ENCODE measurements around the gene TFE3. TPM values are rescaled to one million over a fixed set of nuclear protein-coding genes. Genes with fewer than 3 reads are reported as not detected.
"Not testable (repeated sequence)": the region's sequence is repeated elsewhere in the genome, so short reads cannot be mapped to it uniquely, and the experiment has no call there.

Gene TFE3
- total and polyA plus RNA-seq, 10 of the 15 experiments (the other 5 are each of a cell fraction or from before 2014, with no cell fraction given) = 3.5 to 20.4 (median 11.6) TPM

- no peaks in the 10 kb centered on the region for H4K20me1 ChIP-seq (ENCODE audit: control insufficient read depth, insufficient read depth)
- H3K27ac ChIP-seq (ENCODE audit: control insufficient read depth, insufficient read depth) = no peak overlapping the region
- H3K4me2 ChIP-seq (ENCODE audit: control insufficient read depth, insufficient read depth) = no peak overlapping the region
- no peaks in the 10 kb centered on the region for H3K79me2 ChIP-seq (ENCODE audit: control insufficient read depth, insufficient read depth, low read length)
- no peaks in the 10 kb centered on the region for H3K9me3 ChIP-seq (replicated peaks; ENCODE audit: control insufficient read depth, insufficient read depth, low read length)
- ChIA-PET CTCF (interaction anchor here (0.8 kb wide), 1 partner anchor 9 kb away, joined by 3 read pairs; no protein-coding TSS in a partner anchor), RAD21 (ENCODE audit: unreplicated experiment) (no interaction called here), SMC1A (ENCODE audit: uncharacterized antibody, unreplicated experiment) (no interaction called here), POLR2A (no interaction called here)
- no peak for DNase-seq (ENCODE audit: low read depth, low spot score)
- no peak overlapping the region for H3K4me3 ChIP-seq
- intact Hi-C loops (cut with micrococcal nuclease; ENCODE audit: unreplicated experiment) (no loop called here), in situ Hi-C loops (cut with MboI) (no loop called here)
- BruUV-seq (replicated peaks) = no TSS peak
- FAIRE-seq = no peak
- H3K27me3 ChIP-seq (replicated peaks in 1 of 2; ENCODE audit: control insufficient read depth in 2 of 2, insufficient read depth in 2 of 2, low read length in 1 of 2) = no peaks in the 10 kb centered on the region
- H3K4me1 ChIP-seq (ENCODE audit: control insufficient read depth, insufficient read depth, low read length) = no peaks in the 10 kb centered on the region
- 65% methylated on average over 10 of the region's 10 CpGs for WGBS (ENCODE audit: insufficient coverage, insufficient replicate concordance, low lambda C conversion rate, missing lambda C conversion rate)
- no peak overlapping the region for H3K9ac ChIP-seq (ENCODE audit: control insufficient read depth, insufficient read depth, low read length)
- H3K36me3 ChIP-seq (ENCODE audit: control insufficient read depth in 2 of 2, insufficient read depth in 2 of 2, low read length in 1 of 2) = peaks cover 3 to 5% of the 10 kb centered on the region in 2 experiments
- no peak for TF ChIP-seq EP300 (IDR thresholded peaks at IDR 0.05; ENCODE audit: borderline replicate concordance in 1 of 2, control insufficient read depth in 1 of 2, low read depth in 2 of 2, low read length in 2 of 2)
- no peak for TF ChIP-seq PML (IDR thresholded peaks at IDR 0.05; ENCODE audit: low read length)
- no peak for TF ChIP-seq NR2C2 (IDR thresholded peaks at IDR 0.05; ENCODE audit: borderline replicate concordance, control insufficient read depth, insufficient read length, low read depth)
- H2AFZ ChIP-seq (ENCODE audit: control insufficient read depth, low read depth, low read length) = no peak overlapping the region
- ATAC-seq = no peak
Measured at GRCh38 chrX:48981178-48981577, 62.0 kb downstream of the TFE3 start.

- SMC1A ChIA-PET (ENCODE audit: uncharacterized antibody, unreplicated experiment); H3K27me3 ChIP-seq (replicated peaks in 1 of 2; ENCODE audit: control insufficient read depth in 2 of 2, insufficient read depth in 2 of 2, low read length in 1 of 2); FAIRE-seq; BruUV-seq (replicated peaks); H3K4me3 ChIP-seq; H4K20me1 ChIP-seq (ENCODE audit: control insufficient read depth, insufficient read depth); in situ Hi-C loops (cut with MboI); POLR2A ChIA-PET; H3K79me2 ChIP-seq (ENCODE audit: control insufficient read depth, insufficient read depth, low read length); H3K4me2 ChIP-seq (ENCODE audit: control insufficient read depth, insufficient read depth); intact Hi-C loops (cut with micrococcal nuclease; ENCODE audit: unreplicated experiment); DNase-seq (ENCODE audit: low read depth, low spot score); RAD21 ChIA-PET (ENCODE audit: unreplicated experiment); H3K9me3 ChIP-seq (replicated peaks; ENCODE audit: control insufficient read depth, insufficient read depth, low read length); H3K27ac ChIP-seq (ENCODE audit: control insufficient read depth, insufficient read depth); H3K4me1 ChIP-seq (ENCODE audit: control insufficient read depth, insufficient read depth, low read length); H3K9ac ChIP-seq (ENCODE audit: control insufficient read depth, insufficient read depth, low read length); H2AFZ ChIP-seq (ENCODE audit: control insufficient read depth, low read depth, low read length); H3K36me3 ChIP-seq (ENCODE audit: control insufficient read depth in 2 of 2, insufficient read depth in 2 of 2, low read length in 1 of 2); ATAC-seq: not testable (repeated sequence)
- 66% methylated on average over 9 of the region's 10 CpGs for WGBS (ENCODE audit: insufficient coverage, insufficient replicate concordance, low lambda C conversion rate, missing lambda C conversion rate)
- CTCF ChIA-PET = interaction anchor here (0.7 kb wide), 1 partner anchor 64 kb away, joined by 4 read pairs; no protein-coding TSS in a partner anchor
Measured at GRCh38 chrX:48980341-48980740, 62.8 kb downstream of the TFE3 start.

Small RNAs within 50 kb of the gene (small RNA-seq; reads per million reads assigned to genes)
- not detected for gene RNU4-52P

Other genes with a start within 250 kb of the TFE3 start
Only the 7 nearest of the 22 such genes appear.
- gene OTUD5, start 85.8 kb downstream of the TFE3 start, total RNA-seq (2014; rRNA removed) = 22.2 and 23.7 TPM in 2 replicates
- 19.8 and 20.3 TPM in 2 replicates for gene OTUD5, start 85.8 kb downstream of the TFE3 start, total RNA-seq (2014; rRNA removed; fragmentation: Illumina TruSeq; extraction: Trizol)
- gene OTUD5, start 85.8 kb downstream of the TFE3 start, total RNA-seq (2021) = 39.1 and 39.9 TPM in 2 replicates
- 38.7 and 50.3 TPM in 2 replicates for gene OTUD5, start 85.8 kb downstream of the TFE3 start, polyA plus RNA-seq (2011; rRNA removed)
- 29.5 and 36.4 TPM in 2 replicates for gene OTUD5, start 85.8 kb downstream of the TFE3 start, polyA plus RNA-seq (2014; fragmentation: Illumina TruSeq; extraction: Trizol)
- 1 to 10 TPM; 2.0 to 4.6 TPM for gene OTUD5, start 85.8 kb downstream of the TFE3 start, polyA plus RNA-seq (2014; fragmentation: Nextera tagmentation; extraction: Ambion mirVana)
- gene OTUD5, start 85.8 kb downstream of the TFE3 start, polyA plus RNA-seq (2014; rRNA removed) = 39.7 and 44.0 TPM in 2 replicates
- 10 to 100 TPM; 11.2 to 21.6 TPM for gene OTUD5, start 85.8 kb downstream of the TFE3 start, polyA plus RNA-seq (2016; fragmentation: Nextera tagmentation; extraction: Ambion mirVana)
- 0.16 and 0.34 TPM in 2 replicates for gene KCND1, start 71.5 kb downstream of the TFE3 start, total RNA-seq (2014; rRNA removed)
- 0.09 and 0.18 TPM in 2 replicates for gene KCND1, start 71.5 kb downstream of the TFE3 start, total RNA-seq (2014; rRNA removed; fragmentation: Illumina TruSeq; extraction: Trizol)
- 0.61 and 0.97 TPM in 2 replicates for gene KCND1, start 71.5 kb downstream of the TFE3 start, total RNA-seq (2021)
- 0.58 and 0.73 TPM in 2 replicates for gene KCND1, start 71.5 kb downstream of the TFE3 start, polyA plus RNA-seq (2011; rRNA removed)
- gene KCND1, start 71.5 kb downstream of the TFE3 start, polyA plus RNA-seq (2014; fragmentation: Illumina TruSeq; extraction: Trizol) = 0.51 and 0.65 TPM in 2 replicates
- gene KCND1, start 71.5 kb downstream of the TFE3 start, polyA plus RNA-seq (2014; fragmentation: Nextera tagmentation; extraction: Ambion mirVana) = under 1 TPM; 0.02 to 0.11 TPM
- 1.0 and 1.2 TPM in 2 replicates for gene KCND1, start 71.5 kb downstream of the TFE3 start, polyA plus RNA-seq (2014; rRNA removed)
- under 1 TPM; 0.32 to 0.44 TPM for gene KCND1, start 71.5 kb downstream of the TFE3 start, polyA plus RNA-seq (2016; fragmentation: Nextera tagmentation; extraction: Ambion mirVana)
- 17.2 and 17.5 TPM in 2 replicates for gene GRIPAP1, start 41.1 kb downstream of the TFE3 start, total RNA-seq (2014; rRNA removed)
- gene GRIPAP1, start 41.1 kb downstream of the TFE3 start, total RNA-seq (2014; rRNA removed; fragmentation: Illumina TruSeq; extraction: Trizol) = 21.5 and 21.6 TPM in 2 replicates
- gene GRIPAP1, start 41.1 kb downstream of the TFE3 start, total RNA-seq (2021) = 37.7 and 44.7 TPM in 2 replicates
- 37.6 and 40.7 TPM in 2 replicates for gene GRIPAP1, start 41.1 kb downstream of the TFE3 start, polyA plus RNA-seq (2011; rRNA removed)
- gene GRIPAP1, start 41.1 kb downstream of the TFE3 start, polyA plus RNA-seq (2014; fragmentation: Illumina TruSeq; extraction: Trizol) = 25.7 and 29.6 TPM in 2 replicates
- gene GRIPAP1, start 41.1 kb downstream of the TFE3 start, polyA plus RNA-seq (2014; fragmentation: Nextera tagmentation; extraction: Ambion mirVana) = 1 to 10 TPM; 4.2 to 4.9 TPM
- 35.2 TPM in 2 replicates for gene GRIPAP1, start 41.1 kb downstream of the TFE3 start, polyA plus RNA-seq (2014; rRNA removed)
- gene GRIPAP1, start 41.1 kb downstream of the TFE3 start, polyA plus RNA-seq (2016; fragmentation: Nextera tagmentation; extraction: Ambion mirVana) = 10 to 100 TPM; 24.9 to 26.7 TPM
- gene CCDC120, start 15.6 kb upstream of the TFE3 start, total RNA-seq (2014; rRNA removed) = 0.56 and 0.65 TPM in 2 replicates
- gene CCDC120, start 15.6 kb upstream of the TFE3 start, total RNA-seq (2014; rRNA removed; fragmentation: Illumina TruSeq; extraction: Trizol) = 0.41 and 0.45 TPM in 2 replicates
- gene CCDC120, start 15.6 kb upstream of the TFE3 start, total RNA-seq (2021) = 3.7 and 4.1 TPM in 2 replicates
- gene CCDC120, start 15.6 kb upstream of the TFE3 start, polyA plus RNA-seq (2011; rRNA removed) = 0.03 and 0.11 TPM in 2 replicates
- gene CCDC120, start 15.6 kb upstream of the TFE3 start, polyA plus RNA-seq (2014; fragmentation: Illumina TruSeq; extraction: Trizol) = 1.4 and 2.1 TPM in 2 replicates
- under 1 TPM; 0.18 to 0.27 TPM for gene CCDC120, start 15.6 kb upstream of the TFE3 start, polyA plus RNA-seq (2014; fragmentation: Nextera tagmentation; extraction: Ambion mirVana)
- 2.5 and 3.2 TPM in 2 replicates for gene CCDC120, start 15.6 kb upstream of the TFE3 start, polyA plus RNA-seq (2014; rRNA removed)
- 1 to 10 TPM in 1 of 2 experiments, under 1 TPM in 1; 0.95 to 1.2 TPM for gene CCDC120, start 15.6 kb upstream of the TFE3 start, polyA plus RNA-seq (2016; fragmentation: Nextera tagmentation; extraction: Ambion mirVana)
- 4.7 and 5.7 TPM in 2 replicates for gene PRAF2, start 30.6 kb upstream of the TFE3 start, total RNA-seq (2014; rRNA removed)
- 2.0 and 2.6 TPM in 2 replicates for gene PRAF2, start 30.6 kb upstream of the TFE3 start, total RNA-seq (2014; rRNA removed; fragmentation: Illumina TruSeq; extraction: Trizol)
- 11.1 and 11.6 TPM in 2 replicates for gene PRAF2, start 30.6 kb upstream of the TFE3 start, total RNA-seq (2021)
- 0.49 and 0.80 TPM in 2 replicates for gene PRAF2, start 30.6 kb upstream of the TFE3 start, polyA plus RNA-seq (2011; rRNA removed)
- 11.8 and 16.2 TPM in 2 replicates for gene PRAF2, start 30.6 kb upstream of the TFE3 start, polyA plus RNA-seq (2014; fragmentation: Illumina TruSeq; extraction: Trizol)
- gene PRAF2, start 30.6 kb upstream of the TFE3 start, polyA plus RNA-seq (2014; fragmentation: Nextera tagmentation; extraction: Ambion mirVana) = 1 to 10 TPM; 2.8 to 4.6 TPM
- gene PRAF2, start 30.6 kb upstream of the TFE3 start, polyA plus RNA-seq (2014; rRNA removed) = 7.7 and 9.4 TPM in 2 replicates
- 10 to 100 TPM; 13.6 to 16.7 TPM for gene PRAF2, start 30.6 kb upstream of the TFE3 start, polyA plus RNA-seq (2016; fragmentation: Nextera tagmentation; extraction: Ambion mirVana)
- 14.9 and 20.4 TPM in 2 replicates for gene WDR45, start 36.5 kb upstream of the TFE3 start, total RNA-seq (2014; rRNA removed)
- 12.5 and 12.7 TPM in 2 replicates for gene WDR45, start 36.5 kb upstream of the TFE3 start, total RNA-seq (2014; rRNA removed; fragmentation: Illumina TruSeq; extraction: Trizol)
- 19.7 and 20.8 TPM in 2 replicates for gene WDR45, start 36.5 kb upstream of the TFE3 start, total RNA-seq (2021)
- gene WDR45, start 36.5 kb upstream of the TFE3 start, polyA plus RNA-seq (2011; rRNA removed) = 18.2 and 29.8 TPM in 2 replicates
- gene WDR45, start 36.5 kb upstream of the TFE3 start, polyA plus RNA-seq (2014; fragmentation: Illumina TruSeq; extraction: Trizol) = 18.6 and 19.7 TPM in 2 replicates
- gene WDR45, start 36.5 kb upstream of the TFE3 start, polyA plus RNA-seq (2014; fragmentation: Nextera tagmentation; extraction: Ambion mirVana) = 10 to 100 TPM in 1 of 2 experiments, 1 to 10 TPM in 1; 5.9 to 10.3 TPM
- gene WDR45, start 36.5 kb upstream of the TFE3 start, polyA plus RNA-seq (2014; rRNA removed) = 29.7 and 30.9 TPM in 2 replicates
- 10 to 100 TPM; 22.1 to 25.4 TPM for gene WDR45, start 36.5 kb upstream of the TFE3 start, polyA plus RNA-seq (2016; fragmentation: Nextera tagmentation; extraction: Ambion mirVana)
- 23.6 and 26.6 TPM in 2 replicates for gene GPKOW, start 80.4 kb upstream of the TFE3 start, total RNA-seq (2014; rRNA removed)
- gene GPKOW, start 80.4 kb upstream of the TFE3 start, total RNA-seq (2014; rRNA removed; fragmentation: Illumina TruSeq; extraction: Trizol) = 15.7 and 16.5 TPM in 2 replicates
- 18.9 and 21.8 TPM in 2 replicates for gene GPKOW, start 80.4 kb upstream of the TFE3 start, total RNA-seq (2021)
- 20.1 and 25.5 TPM in 2 replicates for gene GPKOW, start 80.4 kb upstream of the TFE3 start, polyA plus RNA-seq (2011; rRNA removed)
- 13.9 and 20.6 TPM in 2 replicates for gene GPKOW, start 80.4 kb upstream of the TFE3 start, polyA plus RNA-seq (2014; fragmentation: Illumina TruSeq; extraction: Trizol)
- gene GPKOW, start 80.4 kb upstream of the TFE3 start, polyA plus RNA-seq (2014; fragmentation: Nextera tagmentation; extraction: Ambion mirVana) = 1 to 10 TPM; 3.3 to 5.1 TPM
- 23.0 and 25.0 TPM in 2 replicates for gene GPKOW, start 80.4 kb upstream of the TFE3 start, polyA plus RNA-seq (2014; rRNA removed)
- 10 to 100 TPM; 21.1 to 24.6 TPM for gene GPKOW, start 80.4 kb upstream of the TFE3 start, polyA plus RNA-seq (2016; fragmentation: Nextera tagmentation; extraction: Ambion mirVana)

All from GM12878 (cell line).